ENCODE results near the gene AKAP6.
"Not testable (repeated sequence)": the region's sequence is repeated elsewhere in the genome, so short reads cannot be mapped to it uniquely, and the experiment has no call there.

AKAP6 gene

DNA sequence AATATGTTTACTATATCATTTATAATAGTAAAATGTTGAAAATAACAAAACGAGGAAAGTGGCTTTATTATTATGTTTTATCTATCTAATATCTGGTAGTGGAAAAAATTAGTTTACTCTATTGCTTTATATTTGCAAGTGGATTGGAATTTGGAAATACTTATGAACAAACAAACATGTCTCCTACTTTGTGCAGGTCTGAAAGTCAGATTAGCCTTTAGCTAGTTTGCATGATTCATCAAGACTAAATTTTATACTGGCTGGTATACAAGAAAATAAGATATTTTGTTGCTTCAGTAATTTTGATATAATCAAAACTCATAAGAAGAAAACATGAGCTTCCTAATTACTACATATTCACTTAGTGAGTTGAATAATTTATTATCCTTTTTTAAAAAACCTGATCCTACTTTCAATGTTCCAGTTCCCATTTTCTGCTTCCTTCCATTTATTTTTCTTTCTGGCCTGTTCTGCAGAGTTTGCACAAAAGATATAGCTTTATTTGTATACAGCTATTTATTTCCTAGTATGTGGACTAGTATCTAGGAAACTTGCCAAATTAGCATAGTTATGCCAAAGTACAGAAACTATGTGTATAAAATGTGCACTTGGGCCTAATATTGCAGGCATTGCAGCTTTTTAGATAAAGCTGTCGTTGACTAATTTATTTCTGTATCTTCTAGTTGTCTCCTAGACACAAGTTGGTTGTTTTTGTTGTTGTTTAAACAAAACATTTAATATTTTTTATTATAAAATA, 122.0 kb downstream of the AKAP6 start:
- no peak for DNase-seq

DNA sequence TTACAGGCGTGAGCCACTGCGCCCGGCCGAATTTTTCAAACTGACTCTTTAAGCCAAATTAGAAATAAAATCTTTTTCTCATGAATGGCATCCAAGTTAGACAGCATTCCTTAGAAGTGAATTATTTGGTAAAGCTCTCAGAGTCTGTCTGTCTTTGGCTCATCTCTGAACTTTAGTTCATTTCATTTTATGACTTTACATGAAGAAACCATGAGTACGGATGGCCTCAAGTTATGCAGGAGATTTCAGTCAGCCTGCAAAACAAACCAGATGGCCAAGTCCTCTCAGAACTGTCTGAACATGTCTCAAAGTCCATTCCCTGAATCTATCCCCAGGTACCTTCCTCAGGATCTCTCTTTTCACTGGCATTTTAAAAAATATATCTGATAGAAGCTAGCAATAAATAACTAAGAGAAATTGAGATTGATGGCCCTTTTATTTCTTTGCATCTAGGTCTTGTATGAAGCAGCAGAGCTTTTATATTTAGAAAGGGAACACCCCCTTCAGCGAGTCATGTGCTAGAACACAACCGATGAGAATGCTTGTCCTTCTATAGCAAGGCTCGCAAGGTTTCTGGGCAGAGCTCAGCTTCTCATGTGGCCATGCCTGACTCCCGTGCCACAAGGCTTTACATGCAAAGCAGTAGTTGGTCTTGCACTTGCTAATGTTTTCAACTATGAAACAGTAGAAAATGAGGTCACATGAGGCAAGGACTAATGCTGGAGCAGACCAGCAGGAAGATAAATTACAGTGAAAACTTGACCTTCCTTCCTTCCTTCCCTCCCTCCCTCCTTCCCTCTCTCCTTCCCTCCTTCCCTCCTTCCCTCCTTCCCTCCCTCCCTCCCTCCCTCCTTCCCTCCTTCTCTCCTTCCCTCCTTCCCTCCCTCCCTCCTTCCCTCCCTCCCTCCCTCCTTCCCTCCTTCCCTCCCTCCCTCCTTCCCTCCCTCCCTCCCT, 125.0 kb downstream of the AKAP6 start:
- no peak for DNase-seq

DNA sequence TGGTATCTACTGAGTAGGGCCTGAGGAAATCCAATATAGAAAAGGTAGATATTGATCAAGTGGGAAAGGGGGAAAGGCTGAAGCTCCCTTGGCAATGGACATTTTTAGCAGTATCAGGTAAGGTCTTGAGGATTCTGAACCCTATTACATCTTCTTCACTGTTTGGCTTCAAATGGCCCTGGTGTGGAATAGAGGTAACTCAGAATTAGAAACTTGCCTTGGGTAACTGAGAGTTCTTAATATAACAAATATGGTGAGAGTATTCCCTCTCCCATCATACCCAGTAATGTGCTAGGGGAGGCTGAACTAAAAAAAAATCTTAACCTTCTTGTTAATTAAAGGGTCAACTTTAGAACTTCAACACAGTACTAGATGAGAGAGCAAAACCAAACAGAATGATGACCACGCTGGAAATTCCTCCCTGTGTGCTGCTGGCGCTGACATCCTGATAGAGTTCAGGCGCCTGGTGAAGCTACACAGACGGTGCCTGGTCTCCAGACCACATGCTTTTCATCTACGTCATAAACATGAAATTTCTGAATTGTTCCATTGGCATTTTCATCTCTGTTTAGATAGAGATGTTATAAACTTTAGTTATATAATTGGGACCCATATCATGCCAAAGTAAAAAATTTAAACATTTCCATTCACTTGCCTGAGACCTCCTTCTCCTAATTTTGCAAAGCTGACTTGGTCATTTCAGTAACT, 128.3 kb downstream of the AKAP6 start:
- DNase-seq: no peak

DNA sequence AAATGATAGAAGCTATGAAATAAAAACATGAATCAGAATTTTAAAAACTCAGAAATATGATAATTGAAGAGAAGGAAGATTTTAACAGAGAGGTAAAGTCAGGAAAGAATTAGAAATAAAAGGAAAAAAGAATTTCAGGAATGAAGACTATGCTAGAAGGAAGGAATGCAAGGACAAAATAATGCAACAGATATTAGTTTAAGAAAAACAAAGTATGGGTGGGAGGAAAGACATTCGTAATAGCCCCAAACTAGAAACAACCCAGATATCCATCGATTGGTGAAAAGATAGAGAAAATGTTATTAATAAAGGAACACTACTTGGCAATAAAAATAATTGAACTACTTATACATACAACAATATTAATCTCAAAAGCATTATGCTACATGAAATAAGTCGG, 129.6 kb downstream of the AKAP6 start:
- DNase-seq: no peak

DNA sequence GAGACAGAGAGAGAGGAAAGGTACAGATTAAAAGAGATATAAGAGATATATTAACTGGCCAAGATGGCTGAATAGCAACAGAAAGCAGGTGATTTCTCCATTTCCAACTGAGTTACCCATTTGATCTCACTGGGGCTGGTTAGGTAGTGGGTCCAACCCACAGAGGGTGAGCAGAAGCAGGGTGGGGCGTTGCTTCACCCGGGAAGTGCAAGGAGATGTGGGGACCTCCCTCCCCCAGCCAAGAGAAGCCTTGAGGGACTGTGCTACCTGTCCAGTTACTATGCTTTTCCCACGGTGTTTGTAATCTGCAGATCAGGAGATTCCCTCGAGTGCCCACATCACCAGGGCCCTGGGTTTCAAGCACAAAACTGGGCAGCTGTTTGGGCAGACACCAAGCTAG, 131.2 kb downstream of the AKAP6 start:
- no peak for DNase-seq

DNA sequence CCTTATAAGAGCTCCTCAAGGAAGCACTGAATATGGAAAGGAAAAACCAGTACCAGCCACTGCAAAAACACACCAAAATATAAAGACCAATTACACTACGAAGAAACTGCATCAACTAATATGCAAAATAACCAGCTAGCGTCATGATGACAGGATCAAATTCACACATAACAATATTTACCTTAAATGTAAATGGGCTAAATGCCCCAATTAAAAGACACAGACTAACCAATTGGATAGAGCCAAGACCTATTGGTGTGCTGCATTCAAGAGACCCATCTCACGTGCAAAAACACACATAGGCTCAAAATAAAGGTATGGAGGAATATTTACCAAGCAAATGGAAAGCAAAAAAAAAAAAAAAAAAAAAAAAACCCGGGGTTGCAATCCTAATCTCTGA, 133.5 kb downstream of the AKAP6 start:
- DNase-seq: not testable (repeated sequence)

DNA sequence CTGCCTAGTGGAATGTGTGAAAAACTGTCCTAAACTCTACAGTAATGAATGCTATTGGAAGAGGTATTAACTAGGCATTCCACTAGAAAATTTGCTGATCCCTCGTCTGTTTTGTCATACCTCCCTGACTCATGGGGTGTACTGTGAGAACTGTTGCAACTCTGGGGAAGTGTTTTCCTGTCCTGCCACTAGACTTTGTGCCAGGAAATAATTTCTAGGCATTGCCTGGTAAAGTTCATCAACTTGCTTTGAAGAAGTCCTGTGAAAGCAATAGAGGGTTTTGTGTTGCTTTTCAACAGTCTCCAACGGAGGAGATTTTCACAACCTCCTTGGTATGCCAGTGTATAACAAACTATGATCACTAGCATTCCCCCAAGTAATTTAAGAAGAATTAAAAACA, 139.9 kb downstream of the AKAP6 start:
- no peak for DNase-seq

DNA sequence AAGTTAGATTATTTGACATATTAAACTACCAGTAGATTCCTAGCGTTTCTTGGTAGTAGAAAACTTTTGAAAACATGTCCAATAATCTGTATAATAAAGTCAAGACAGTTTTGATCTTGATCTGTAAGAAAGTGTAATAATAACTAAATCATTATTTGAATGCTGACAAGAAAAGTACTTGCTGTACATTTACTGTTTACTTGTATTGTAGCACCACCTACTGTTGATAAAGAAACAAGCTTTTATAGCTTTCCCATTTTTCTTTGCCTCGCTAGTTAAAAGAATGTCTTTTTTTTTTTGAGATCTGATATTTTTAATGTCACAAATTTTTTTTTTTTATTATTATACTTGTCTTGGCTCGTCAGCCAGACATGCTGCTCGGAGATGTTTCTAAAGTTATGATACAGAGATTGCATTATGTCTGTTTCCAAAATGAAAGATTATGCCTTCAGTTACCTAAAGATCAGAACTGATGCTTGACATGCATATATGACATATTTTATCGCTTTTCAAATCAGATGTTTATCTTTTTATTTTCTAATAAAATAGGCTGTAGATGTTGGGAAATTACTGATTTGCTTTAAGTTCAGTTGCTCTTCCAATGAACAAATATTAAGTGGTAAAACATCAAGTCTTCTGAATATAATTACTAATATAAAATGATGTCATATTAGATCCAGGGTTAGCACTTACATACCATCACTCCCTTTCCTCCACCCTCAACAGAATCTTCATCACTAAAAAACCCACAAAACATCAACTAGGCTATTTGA, 140.5 kb downstream of the AKAP6 start:
- no peak for DNase-seq

DNA sequence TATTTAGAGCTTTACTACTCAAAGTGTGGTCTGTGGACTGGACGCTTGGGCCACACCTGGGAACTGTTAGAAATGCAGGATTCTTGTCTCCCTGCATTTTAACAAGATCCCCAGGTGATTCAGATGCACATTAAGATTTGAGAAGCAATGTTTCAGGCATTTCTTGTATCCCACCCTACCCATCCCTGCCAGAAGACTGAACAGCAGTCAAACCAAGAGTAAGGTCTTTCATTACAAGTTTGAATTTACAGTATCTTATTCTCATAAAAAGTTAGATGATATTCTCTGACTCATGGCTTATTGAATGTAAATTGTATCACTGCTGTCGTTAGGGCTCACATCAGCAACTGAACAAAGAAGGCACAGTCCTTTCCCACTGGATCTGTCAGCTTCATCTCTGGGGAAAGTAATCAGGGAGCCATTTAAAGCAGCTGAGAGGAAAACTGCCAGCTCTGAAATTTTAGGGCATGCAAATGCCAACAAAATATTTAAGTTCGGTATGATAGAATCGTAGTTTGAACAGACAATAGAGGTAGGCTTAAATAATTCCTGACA, 141.1 kb downstream of the AKAP6 start:
- no peak for DNase-seq

DNA sequence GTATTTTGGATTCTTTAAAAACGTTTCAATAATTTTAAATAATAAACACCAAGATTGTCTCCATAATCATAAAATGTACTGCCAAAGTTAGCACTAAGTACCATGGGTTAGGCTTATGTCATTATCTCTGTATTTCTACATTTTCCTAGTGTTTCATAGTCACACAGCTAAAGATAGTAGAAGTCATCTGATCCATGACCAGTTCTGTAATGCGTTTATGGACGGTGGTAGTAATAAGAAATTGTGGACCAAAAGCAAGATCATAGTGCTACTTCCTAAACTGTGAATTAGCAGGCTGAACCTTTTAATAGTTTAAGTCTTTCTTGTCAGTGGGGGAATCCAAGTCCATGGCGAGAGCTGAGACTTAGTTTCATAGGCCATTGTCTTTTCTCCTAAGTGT, 142.1 kb downstream of the AKAP6 start:
- DNase-seq: no peak

DNA sequence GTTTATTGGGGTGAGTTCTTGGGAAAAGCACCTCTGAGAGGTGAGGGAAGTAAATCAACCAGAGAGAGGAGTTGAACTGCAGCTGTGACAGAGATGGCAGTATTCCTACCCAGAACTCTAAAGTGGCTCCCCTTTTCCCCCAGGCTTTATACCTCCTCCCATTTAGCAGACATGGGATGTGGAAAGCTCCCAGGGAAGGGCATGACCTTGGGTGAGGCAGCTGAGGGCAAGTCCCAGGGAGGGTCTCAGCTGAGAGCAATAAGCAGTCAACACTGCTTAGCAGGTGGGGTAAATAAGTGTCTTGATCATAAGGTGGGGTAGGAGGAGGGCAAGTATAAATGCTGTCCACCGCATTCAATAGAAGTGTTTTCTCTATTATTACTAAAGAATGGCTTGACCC, 143.0 kb downstream of the AKAP6 start:
- DNase-seq: no peak

DNA sequence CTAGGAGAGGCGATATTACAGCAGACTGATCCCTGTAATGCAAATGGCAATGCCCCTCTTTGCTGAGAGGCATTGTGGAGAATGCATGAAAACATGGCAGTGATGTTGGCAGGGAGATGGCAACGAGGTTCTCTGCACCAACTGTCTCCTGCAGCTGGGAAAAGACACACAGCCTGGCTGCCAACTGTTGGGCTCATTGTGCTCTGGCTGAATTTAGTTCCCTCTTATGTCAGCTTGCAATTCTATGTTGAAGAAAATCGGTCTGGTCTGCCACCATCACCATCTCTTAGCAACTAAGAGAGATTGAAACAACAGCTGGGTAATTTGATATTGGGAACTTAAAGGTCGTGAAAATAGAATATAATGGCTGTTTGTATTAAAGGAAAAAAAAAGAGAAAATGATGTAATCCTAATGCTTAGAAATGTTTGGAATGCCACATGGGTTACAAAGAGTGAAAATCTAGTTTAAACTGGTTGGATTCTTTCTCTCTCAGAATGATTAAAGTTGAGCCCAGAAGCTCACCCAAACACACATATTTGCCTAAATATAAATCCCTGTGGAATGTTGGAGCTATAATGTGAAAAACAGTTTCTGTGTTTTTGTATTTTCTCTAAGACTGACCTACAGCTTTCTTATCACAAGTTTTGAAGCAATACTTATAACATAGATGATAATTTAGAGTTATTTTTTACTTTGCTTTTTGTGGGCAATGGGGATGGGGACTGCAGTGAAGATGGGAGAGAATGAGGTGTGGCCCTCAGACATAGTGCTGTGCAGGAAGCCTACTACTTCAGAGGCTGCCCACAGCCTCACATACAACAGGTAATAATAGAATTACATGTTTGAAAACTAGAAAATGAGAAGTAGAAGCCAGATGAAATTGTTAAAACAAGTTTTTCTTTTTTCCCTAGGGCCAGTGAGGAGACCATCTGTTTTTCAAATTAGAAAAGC, 143.7 kb downstream of the AKAP6 start:
- DNase-seq: no peak

DNA sequence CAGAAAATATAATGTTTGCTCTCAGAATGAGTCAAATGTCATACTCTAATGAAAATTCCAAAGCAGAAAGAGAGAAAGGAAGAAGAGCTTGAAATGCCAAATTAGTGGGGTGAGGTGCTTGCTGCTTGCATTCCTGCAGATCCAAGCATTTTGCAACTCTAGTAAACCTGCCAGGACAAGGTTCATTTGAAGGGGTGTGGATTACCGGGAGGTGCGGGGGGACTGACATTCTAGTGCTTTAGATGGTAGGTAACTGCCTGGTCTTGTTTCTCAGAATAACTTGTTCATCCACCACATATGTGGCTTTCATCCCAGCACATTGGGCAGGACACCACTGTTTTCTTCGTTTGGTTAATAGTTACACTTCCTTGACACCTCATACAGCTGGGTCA, 144.4 kb downstream of the AKAP6 start:
- no peak for DNase-seq

DNA sequence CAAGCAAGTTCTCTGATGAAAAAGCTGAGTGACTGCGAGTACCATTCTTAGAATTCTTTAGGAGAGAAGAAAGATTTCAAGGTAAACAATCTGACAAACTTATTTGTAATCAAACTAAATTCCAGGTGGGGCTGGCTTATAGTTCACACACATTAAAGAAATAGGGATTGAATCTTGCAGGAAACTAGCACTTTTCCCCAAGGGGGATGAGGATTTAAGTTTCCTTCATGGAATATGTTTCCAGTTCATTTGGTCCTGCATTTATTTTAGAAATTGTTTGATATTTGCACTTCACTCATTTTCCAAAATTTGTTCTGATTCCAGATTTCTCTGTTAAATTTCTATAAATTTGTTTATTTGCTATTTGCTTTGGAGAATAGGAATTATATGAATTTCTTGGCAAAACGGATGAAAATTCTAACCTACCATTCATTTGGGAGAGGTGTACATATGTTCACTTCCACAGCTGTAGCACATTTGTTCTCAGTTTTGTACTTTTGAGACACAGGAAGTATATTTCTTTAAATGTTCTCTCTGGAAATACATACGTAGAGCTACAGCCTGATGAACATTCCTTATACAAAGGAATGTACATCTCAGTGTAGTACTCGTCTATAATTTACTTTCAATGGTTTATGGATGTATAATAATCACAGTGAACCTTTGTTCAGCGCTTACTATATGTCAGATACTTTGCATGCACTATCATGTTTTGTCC, 145.5 kb downstream of the AKAP6 start:
- no peak for DNase-seq

DNA sequence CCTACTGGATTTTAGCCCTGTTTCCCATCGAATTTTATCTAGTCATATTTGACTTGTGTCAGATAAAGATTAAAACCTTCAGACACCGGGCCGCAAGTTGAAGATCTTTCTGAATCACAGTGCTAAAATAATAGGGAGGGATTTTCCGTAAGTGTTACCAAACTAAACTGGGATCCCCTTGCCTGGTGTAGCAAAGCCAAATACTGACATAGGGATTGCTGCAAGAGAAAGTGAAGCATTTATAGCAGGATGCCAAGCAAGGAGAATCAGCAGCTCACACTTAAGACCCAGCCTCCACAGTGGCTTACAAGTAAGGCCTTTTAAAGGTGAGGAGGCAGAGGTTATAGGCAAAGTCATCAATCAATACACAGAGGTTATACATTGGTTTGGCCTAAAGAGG, 147.4 kb downstream of the AKAP6 start:
- DNase-seq: no peak

DNA sequence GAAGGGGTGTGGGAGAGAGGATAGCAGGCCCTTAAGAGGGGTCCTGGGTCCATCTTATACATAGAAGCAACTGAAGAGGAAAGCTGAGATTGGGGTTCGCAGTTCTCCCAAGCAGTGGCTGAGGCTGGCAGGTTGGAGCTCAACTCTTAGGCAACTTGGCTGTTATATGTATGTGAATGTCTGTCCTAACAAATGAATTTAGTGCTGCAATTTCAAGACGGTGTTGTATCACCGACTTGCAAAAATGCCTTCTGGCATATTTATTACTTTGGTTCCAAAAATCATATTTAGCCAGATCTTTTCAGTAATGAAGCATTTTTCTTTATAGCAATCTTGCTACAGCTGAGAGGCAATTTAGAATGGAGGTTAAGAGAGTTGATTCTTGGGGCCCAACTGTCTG, 148.3 kb downstream of the AKAP6 start:
- DNase-seq: no peak

DNA sequence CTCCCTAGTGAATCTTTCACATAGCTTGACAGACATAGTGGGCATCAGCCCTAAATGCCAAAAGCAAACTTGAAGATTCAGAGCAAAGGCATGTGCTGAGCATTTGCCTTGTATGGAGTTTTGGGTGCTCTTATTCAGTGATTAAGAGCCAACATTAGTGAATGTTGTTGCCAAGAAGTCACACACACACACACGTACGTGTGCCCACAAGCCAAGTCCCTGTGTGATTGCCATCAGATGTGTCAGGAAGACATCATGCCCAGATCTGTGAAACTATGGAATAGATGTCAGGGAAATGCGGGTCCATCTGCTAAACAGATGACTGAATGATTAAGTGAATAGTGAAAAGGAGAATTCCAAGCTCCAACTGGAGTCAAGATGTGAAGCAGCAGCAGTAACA, 149.0 kb downstream of the AKAP6 start:
- DNase-seq: no peak

DNA sequence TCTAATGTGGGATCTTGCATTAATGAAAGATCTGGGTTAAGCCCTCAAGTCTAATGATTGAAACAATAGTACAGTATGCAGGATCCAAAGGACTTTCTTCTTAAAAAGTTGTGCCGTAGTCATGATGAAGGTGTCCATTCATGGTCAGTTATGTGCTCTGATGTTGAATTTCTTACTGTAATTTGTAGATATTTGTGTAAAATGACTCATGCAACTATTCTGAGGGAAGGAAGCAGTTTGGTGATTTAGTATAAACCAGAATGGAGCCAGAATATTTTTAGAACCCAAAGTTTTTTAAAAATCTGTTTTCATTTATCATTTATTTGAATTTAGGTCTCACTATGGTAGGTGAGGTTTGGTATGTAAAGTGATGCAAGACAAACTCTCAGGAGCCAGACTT, 151.2 kb downstream of the AKAP6 start:
- DNase-seq: no peak

DNA sequence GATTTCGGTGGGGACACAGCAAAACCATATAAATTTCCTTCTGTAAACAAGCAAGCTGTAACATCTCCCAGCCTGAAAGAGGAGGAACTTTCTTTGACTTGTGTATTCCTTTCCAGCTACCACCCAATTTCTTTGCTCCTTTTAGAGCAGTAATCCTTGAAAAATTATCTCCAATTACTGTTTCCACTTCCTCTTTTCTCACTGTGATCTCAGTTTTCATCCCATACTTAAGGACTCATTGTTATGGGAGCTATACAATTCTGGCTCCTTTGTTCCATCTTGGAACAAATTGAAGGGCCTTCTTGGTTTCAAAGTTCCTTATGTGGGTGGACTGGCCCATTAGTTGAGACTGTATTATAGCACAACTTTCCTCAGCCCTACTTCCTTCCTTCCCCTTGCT, 152.6 kb downstream of the AKAP6 start:
- DNase-seq: no peak

DNA sequence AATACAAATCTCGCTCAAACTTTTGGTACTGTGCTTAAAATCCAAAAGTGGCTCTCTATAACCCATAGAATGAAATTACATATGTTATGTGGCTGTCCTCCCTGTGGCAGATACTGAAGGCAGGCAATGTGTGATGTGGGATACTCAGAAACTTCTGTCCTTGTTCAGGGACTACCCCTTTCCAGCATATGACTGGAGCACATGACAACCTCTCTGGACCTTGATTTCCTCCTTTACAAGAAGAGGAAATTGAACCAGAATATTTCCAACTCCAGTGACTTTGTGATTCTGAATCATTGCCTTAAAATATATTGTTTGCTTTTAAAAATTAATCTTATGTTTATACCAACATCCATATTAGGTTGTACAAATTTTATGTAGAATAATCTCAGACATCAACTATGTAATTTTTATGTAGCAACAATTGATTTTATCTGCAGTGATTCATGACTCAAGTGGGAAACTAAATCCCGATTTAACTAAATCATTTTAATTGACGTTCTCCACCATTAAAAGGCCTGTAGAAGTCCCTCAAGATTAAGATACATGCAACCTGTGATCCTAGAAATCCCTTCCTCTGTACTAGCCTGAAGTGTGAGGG, 162.4 kb downstream of the AKAP6 start:
- no peak for DNase-seq
